Loucy (cell line): ENCODE results near the gene TMEM244.

Experiments used
- H2AFZ ChIP-seq: fragments of 200-600 bp; sonication (generic); 2 replicates; pipeline ENCODE4 v1.6.0; 2016; ENCODE audit warnings: antibody characterized with exemption, mild to moderate bottlenecking, low read length, moderate library complexity
- H3F3A ChIP-seq: fragments of 200-600 bp; 2 replicates; pipeline ENCODE4 v1.6.0; 2016; ENCODE audit warnings: antibody characterized with exemption, low read depth, mild to moderate bottlenecking
- H3K27me3 ChIP-seq: fragments of 200-600 bp; sonication (generic); 2 replicates; pipeline ENCODE4 v1.6.1; 2014; ENCODE audit warnings: low read length, mild to moderate bottlenecking; ENCODE audit not compliant: insufficient read depth, poor library complexity, severe bottlenecking
- H3K36me3 ChIP-seq: fragments of 200-600 bp; sonication (generic); 2 replicates; pipeline ENCODE4 v1.6.1; 2016; ENCODE audit warnings: low read length; ENCODE audit not compliant: insufficient read depth
- H3K4me1 ChIP-seq: fragments of 200-600 bp; sonication (generic); 2 replicates; pipeline ENCODE4 v1.5.1; 2014; ENCODE audit warnings: low read length, mild to moderate bottlenecking; ENCODE audit not compliant: insufficient read depth, poor library complexity, severe bottlenecking
- H3K4me2 ChIP-seq: fragments of 200-600 bp; sonication (generic); 2 replicates; pipeline ENCODE4 v1.6.0; 2014; ENCODE audit warnings: antibody characterized with exemption, low read length, low read depth, mild to moderate bottlenecking; ENCODE audit not compliant: poor library complexity, severe bottlenecking
- H3K4me3 ChIP-seq: fragments of 200-600 bp; sonication (generic); 2 replicates; pipeline ENCODE4 v1.5.1; 2014; ENCODE audit warnings: low read length, mild to moderate bottlenecking, mixed read lengths; ENCODE audit not compliant: poor library complexity, severe bottlenecking
- H3K79me2 ChIP-seq: fragments of 200-600 bp; sonication (generic); 2 replicates; pipeline ENCODE4 v1.6.1; 2014; ENCODE audit warnings: low read length; ENCODE audit not compliant: insufficient read depth
- H3K9ac ChIP-seq: fragments of 200-600 bp; sonication (generic); 2 replicates; pipeline ENCODE4 v1.6.0; 2014; ENCODE audit warnings: mild to moderate bottlenecking, low read depth, low read length, moderate library complexity; ENCODE audit not compliant: poor library complexity, severe bottlenecking
- H3K9me2 ChIP-seq: fragments of 200-600 bp; sonication (generic); replicated peaks from 2 replicates; pipeline ENCODE4 v1.6.1; 2016; ENCODE audit warnings: low read depth, low read length, mixed read lengths
- H3K9me3 ChIP-seq: fragments of 200-600 bp; sonication (generic); 2 replicates; pipeline ENCODE4 v1.6.1; 2014; ENCODE audit warnings: mild to moderate bottlenecking, antibody characterized with exemption, low read length, low read depth; ENCODE audit not compliant: insufficient read depth
- H4K20me1 ChIP-seq: fragments of 200-600 bp; sonication (generic); 2 replicates; pipeline ENCODE4 v1.6.0; 2014; ENCODE audit warnings: antibody characterized with exemption, low read length, mild to moderate bottlenecking; ENCODE audit not compliant: insufficient read depth, poor library complexity, severe bottlenecking
- CTCF ChIP-seq: fragments of 200-600 bp; sonication (generic); conservative IDR thresholded peaks from 2 replicates; pipeline ENCODE4 v1.5.1; 2014; ENCODE audit warnings: mild to moderate bottlenecking, antibody characterized with exemption, low read length
- EZH2phosphoT487 ChIP-seq: fragments of 200-600 bp; IDR thresholded peaks from 2 replicates; pipeline ENCODE4 v1.6.1; 2018; ENCODE audit warnings: antibody characterized with exemption, mild to moderate bottlenecking, moderate library complexity, borderline replicate concordance

The TMEM244 gene

GRCh38 chr6:129818251-129818650 is 42.9 kb downstream of the TMEM244 start:
- Histone ChIP-seq H4K20me1 (no peaks in the 10 kb centered on the region), H3K79me2 (no peaks in the 10 kb centered on the region), H3F3A (no peaks in the 10 kb centered on the region), H3K36me3 (no peaks in the 10 kb centered on the region), H2AFZ (no peak overlapping the region), H3K9me2 (no peaks in the 10 kb centered on the region), H3K9me3 (no peaks in the 10 kb centered on the region), H3K27me3 (no peaks in the 10 kb centered on the region), H3K4me1 (no peaks in the 10 kb centered on the region), H3K4me3 (no peak overlapping the region), H3K4me2 (no peak overlapping the region), H3K9ac (no peak overlapping the region)
- TF ChIP-seq EZH2phosphoT487 (no peak), CTCF (no peak)

GRCh38 chr6:129817821-129818220 is 43.3 kb downstream of the TMEM244 start:
- Histone ChIP-seq H3K4me1 (no peaks in the 10 kb centered on the region), H3K36me3 (no peaks in the 10 kb centered on the region), H3K9me3 (no peaks in the 10 kb centered on the region), H4K20me1 (no peaks in the 10 kb centered on the region), H3K4me2 (no peak overlapping the region), H3K9ac (no peak overlapping the region), H3F3A (no peaks in the 10 kb centered on the region), H3K27me3 (no peaks in the 10 kb centered on the region), H2AFZ (no peak overlapping the region), H3K79me2 (no peaks in the 10 kb centered on the region), H3K4me3 (no peak overlapping the region), H3K9me2 (no peaks in the 10 kb centered on the region)
- TF ChIP-seq CTCF: no peak
- no peak for TF ChIP-seq EZH2phosphoT487

DNA sequence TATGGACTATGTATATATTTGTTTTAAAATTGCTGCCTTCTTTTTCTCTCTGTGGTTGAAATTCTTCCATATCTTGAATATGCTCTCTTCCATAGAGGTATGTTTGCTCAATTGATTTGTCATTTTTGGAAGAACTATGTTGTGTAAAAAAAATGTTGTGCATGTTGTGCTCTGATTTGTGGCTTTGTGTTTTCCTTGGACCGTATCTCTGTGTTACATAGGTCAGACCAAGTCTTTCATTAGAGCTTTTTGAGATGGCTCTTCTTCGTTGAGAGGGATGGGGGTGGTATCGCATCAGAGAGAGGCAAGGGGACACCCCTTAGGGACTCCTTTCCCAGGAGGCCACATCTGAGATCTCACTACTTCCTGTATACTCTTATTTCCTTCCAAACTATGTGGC is 43.8 kb downstream of the TMEM244 start:
- H3K4me3 ChIP-seq: no peak overlapping the region
- H3K27me3 ChIP-seq: no peaks in the 10 kb centered on the region
- TF ChIP-seq EZH2phosphoT487 (no peak), CTCF (no peak)
- no peaks in the 10 kb centered on the region for H3K4me1 ChIP-seq
- no peak overlapping the region for H3K9ac ChIP-seq
- H3K4me2 ChIP-seq: no peak overlapping the region
- no peaks in the 10 kb centered on the region for H3K36me3 ChIP-seq
- H3K79me2 ChIP-seq: no peaks in the 10 kb centered on the region
- no peak overlapping the region for H2AFZ ChIP-seq
- H4K20me1 ChIP-seq: no peaks in the 10 kb centered on the region
- no peaks in the 10 kb centered on the region for H3K9me3 ChIP-seq
- no peaks in the 10 kb centered on the region for H3F3A ChIP-seq
- H3K9me2 ChIP-seq: no peaks in the 10 kb centered on the region
